HG03066 (cell line): Measurements from ENCODE around the gene PNO1.
"Not testable (repeated sequence)": the region's sequence is repeated elsewhere in the genome, so short reads cannot be mapped to it uniquely, and the experiment has no call there.

Experiments
- ATAC-seq: cut with Tn5 transposase; IDR thresholded peaks from one replicate; pipeline ENCODE4 v1.9.1; 2021; ENCODE audit warnings: low read depth; ENCODE audit not compliant: unreplicated experiment

The PNO1 gene

GRCh38 chr2:68156419-68156818 is 1.3 kb upstream of the PNO1 start:
- ATAC-seq = no peak

GRCh38 chr2:68157002-68157401 is 686 bp upstream of the PNO1 start:
- ATAC-seq = peak; percentile 21

GRCh38 chr2:68158134-68158447 is 403 bp downstream of the PNO1 start:
- ATAC-seq = no peak

GRCh38 chr2:68163641-68164040 is 6.0 kb downstream of the PNO1 start:
- ATAC-seq = no peak

- ATAC-seq = no peak
Observed at GRCh38 chr2:68167186-68167585, 9.5 kb downstream of the PNO1 start.

GRCh38 chr2:68169308-68169707 is 11.6 kb downstream of the PNO1 start:
- no peak for ATAC-seq

DNA sequence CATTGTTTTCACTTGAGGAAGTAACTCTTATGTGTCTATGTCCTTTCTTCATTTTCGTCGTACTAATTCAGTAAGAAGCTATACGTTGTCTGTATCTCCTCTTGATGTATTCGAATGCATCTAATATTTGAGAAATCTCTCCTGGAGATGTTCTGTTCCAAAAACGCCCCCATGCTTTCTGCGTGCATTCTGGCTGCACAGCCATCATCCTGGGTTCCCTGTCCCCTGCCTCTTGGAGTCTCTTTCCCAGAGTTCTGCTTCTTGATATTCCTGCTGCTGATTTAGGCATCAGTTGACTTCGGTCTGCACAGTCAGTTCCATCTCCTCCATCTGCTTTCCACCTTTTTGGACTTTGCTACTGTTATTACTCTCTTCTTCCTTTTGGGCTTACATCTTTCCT is 13.5 kb downstream of the PNO1 start:
- ATAC-seq = no peak

- no peak for ATAC-seq
Observed at GRCh38 chr2:68171684-68172083, 14.0 kb downstream of the PNO1 start.

- no peak for ATAC-seq
Observed at GRCh38 chr2:68172521-68172920, 14.8 kb downstream of the PNO1 start.

DNA sequence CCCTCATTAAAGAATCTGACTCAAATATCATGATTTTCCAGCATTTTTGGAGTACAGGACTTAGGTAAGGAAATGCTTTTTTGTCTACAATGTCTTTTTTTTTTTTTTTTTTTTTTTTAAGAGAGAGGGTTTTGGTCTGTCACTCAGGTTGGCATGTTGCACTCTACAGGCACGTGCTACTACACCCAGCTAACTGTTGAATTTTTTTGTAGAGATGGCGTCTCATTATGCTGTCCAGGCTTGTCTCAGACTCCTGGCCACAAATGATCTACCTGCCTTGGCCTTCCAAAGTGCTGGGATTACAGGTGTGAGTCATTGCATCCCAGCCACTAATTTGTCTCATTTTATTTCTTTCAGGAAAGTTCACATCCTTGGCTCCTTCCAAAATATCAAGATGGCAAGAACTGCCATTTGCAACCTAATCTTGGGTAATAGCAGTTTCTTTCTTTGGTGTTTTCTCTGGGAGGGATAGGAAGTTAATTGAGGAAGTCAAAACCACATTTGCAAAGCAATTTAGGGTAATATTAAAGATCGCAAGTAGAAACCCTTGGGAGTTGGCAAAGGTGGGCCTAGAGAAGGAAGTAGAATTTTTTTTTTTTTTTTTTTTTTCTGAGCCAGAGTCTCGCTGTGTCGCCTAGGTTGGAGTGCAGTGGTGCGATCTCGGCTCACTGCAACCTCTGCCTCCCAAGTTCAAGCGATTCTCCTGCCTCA is 15.5 kb downstream of the PNO1 start:
- ATAC-seq = no peak

DNA sequence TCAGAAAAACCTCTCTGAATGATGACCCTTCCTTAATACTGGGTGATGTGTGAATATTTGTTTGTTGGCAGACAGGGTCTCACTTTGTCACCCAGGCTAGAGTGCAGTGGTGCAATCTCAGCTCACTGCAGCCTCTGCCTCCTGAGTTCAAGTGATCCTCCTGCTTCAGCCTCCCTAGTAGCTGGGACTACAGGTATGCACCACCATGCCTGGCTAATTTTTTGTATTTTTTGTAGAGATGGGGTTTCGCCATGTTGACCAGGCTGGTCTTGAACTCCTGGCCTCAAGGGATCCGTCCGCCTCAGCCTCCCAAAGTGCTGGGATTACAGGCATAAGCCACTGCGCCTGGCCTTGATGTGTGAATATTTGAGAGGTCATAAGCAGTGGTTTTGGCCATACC is 17.5 kb downstream of the PNO1 start:
- not testable (repeated sequence) for ATAC-seq

DNA sequence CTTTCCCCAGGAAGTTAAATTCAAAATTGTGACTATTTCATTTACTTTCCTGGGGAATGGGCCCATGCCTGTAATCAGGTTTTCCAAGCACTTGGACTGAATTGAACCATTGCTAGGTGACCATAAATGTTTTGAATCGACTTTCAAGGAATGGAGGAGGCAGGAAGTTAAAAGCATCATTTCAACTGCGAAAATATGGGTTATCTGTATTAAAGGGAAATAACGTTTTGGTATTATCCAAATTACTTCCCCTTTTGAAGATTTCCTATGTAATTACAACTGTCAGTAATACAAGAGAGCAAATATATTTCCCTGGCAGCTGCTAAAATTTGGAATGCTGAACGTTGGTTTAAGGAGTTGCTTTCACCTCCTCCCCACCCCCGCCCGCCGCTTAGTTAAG is 19.0 kb downstream of the PNO1 start:
- no peak for ATAC-seq

DNA sequence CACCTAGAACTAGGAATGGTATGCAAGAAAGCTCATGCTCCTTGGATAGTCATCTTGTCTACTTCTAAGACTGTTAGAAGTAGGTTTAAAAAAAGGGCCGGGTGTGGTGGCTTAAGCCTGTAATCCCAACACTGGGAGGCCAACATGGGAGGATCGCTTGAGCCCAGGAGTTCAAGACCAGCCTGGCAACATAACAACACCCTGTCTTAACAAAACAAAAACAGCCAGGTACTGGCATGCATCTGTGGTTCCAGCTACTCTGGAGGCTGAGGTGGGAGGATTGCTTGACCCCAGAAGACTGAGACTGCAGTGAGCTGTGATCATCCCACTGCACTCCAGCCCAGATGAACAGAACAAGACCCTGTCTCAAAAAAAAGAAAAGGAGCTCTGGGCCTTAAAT is 19.9 kb downstream of the PNO1 start:
- no peak for ATAC-seq

DNA sequence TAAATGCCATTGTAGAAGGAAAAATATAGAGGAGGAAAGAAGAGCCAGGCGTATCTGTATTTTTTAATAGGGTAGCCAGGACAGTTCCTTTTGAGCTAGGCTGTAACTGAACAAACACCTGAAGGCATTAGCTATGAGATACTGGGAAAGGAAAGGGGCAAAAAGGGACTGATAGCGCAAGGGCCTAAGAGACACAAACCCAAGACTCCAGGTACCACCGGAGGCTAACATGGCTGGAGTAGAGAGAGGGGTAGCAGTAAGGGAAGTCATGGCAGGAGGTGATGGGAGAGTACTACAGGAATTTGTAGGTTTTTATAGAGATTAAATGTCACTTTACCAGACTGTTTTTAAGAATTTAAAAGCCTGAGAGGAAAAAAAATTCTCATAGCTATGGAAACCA is 20.7 kb downstream of the PNO1 start:
- no peak for ATAC-seq

DNA sequence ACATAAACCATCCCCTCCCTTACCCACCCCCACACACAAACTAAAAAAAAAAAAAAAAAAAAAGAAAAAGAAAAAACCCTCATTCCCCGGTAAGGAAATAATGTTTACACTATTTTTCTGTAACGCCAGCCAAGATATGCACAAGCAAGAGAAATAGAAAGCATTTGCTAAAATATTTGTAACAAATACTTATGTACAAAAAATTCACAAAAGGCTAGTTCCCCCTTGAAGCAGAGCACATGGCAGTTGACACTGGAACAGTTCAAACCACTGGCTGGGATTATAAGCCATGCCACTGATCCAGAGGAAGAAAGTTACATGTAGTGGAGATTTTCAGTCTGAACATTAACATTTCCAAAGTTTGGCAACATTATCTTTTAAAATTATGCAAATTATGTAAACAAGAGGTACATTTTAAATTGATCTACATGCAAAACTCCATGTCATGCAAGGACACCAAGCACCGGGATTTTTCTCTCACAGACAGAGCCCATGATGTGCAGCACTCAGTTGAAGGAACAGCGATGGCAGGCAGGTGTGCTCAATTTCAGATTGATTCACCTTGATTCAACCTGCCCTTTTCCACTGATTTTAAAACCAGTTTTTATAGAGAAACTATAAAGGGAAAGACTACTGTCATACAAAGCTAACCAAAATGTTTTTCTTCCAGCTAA is 21.4 kb downstream of the PNO1 start:
- ATAC-seq = no peak

DNA sequence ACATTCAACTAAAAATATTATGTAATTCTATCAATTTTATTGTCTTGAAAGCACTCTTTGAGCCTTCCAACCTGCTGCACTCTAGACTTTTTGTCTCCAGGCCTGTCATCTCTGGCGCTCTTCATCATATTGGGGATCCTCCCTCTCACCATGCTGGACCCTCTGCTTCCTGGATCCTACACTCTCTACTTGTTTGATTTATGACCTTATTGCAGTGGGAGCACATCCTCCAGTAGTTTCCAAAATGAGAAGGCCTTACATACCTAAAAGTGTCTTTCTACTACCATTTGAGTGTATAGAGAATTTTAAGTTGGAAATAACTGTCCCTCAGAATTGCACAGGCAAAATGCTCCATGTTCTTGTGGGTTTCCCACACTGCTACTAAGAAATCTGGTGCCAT is 25.2 kb downstream of the PNO1 start:
- no peak for ATAC-seq

DNA sequence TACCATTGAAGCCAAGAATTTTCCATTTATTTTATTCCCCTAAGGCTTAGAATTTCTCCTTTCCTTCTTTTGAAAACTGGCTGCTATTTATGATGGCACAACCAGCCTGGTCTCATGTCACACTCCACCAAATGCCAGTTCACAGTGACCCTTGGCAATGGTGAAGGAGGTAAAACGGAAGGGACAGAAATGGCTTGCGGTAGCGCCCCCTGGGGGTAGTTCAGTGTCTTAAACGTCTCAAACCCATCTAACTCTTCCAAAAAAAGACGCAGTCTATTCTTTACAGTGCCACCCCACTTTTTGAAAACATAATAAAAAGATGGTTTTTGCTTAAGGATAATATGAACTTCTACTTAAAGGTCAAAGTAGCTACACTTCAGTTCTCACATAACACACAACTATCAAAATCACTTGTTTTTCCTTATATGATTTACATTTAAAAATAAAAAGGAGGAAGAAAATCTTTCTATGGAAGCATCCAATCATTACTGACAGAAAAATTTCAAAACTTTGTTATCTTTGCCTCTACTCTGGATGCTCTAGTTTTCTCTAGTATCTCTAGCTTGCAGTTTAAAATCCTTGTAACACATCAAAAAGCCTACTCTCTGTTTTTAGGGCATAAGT is 28.0 kb downstream of the PNO1 start:
- ATAC-seq = no peak

GRCh38 chr2:68187329-68187728 is 29.6 kb downstream of the PNO1 start:
- no peak for ATAC-seq

GRCh38 chr2:68188831-68189230 is 31.1 kb downstream of the PNO1 start:
- ATAC-seq = no peak

DNA sequence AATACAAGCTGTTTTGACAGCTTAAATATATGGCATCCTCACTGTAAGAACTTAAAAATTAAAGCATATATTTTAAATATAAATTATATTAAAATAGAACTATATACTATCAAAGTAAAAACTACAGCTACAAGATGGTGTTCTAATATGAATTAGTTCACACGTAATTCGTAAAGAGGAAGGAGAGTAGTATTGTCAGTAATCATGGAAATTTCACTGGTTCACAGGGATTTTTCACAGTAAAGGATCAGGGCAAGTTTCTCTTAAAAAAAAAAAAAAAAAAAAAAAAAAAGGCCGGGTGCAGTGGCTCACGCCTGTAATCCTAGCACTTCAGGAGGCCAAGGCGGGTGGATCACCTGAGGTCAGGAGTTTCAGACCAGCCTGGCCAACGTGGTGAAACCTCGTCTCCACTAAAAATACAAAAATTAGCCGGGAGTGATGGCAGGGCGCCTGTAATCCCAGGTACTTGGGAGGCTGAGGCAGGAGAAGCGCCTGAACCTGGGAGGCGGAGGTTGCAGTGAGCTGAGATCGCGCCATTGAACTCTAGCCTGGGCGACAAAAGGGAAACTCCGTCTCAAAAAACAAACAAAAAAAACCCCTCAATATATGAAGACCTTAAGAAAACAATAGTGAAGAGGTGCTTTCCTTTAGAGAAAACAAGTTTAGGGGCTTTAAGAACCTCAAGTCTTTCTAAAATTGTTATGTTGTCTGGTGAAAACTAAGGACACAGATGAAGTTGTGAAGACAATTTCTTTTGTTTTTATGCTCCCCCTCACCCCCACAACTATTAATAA is 32.5 kb downstream of the PNO1 start:
- ATAC-seq = no peak

- ATAC-seq = no peak
Observed at GRCh38 chr2:68190991-68191731, 33.5 kb downstream of the PNO1 start.
